T-cell (primary cell): Measurements from ENCODE around the gene CD300LB. TPM values are rescaled to one million over a fixed set of nuclear protein-coding genes. Genes with fewer than 3 reads are reported as not detected.
"Not testable (repeated sequence)": the region's sequence is repeated elsewhere in the genome, so short reads cannot be mapped to it uniquely, and the experiment has no call there.

Experiments
- ATAC-seq, 4 experiments: fragments of 200-7000 bp in 3 of 4; fragments of 150-1000 bp in 1 of 4; cut with Tn5 transposase; replicated peaks in 1 of 4; 1 replicate in 3 of 4; 2 replicates in 1 of 4; pipeline ENCODE4 v1.10.0; 2021; ENCODE audit warnings: moderate library complexity in 3 of 4, mild to moderate bottlenecking in 2 of 4, moderate number of reproducible peaks in 1 of 4
- CTCF ChIA-PET, 2 donors: fragments of 300-600 bp; sonication (Branson Sonifier 250); formaldehyde crosslinking; loops; one replicate each; lab custom pipeline; 2022; ENCODE audit warnings: antibody characterized with exemption in 2 of 2; lab: Charles Lee
- POLR2A ChIA-PET, 2 donors: fragments of 300-600 bp; sonication (Branson Sonifier 250); formaldehyde crosslinking; loops; one replicate each; lab custom pipeline; 2022; ENCODE audit warnings: antibody characterized with exemption in 2 of 2; lab: Charles Lee
- DNase-seq, 35 experiments: peaks; one replicate each; pipeline versions ENCODE4 v3.0.0 to v3.0.0-alpha.2; 2013 to 2023
- H3K27ac ChIP-seq: one replicate; pipeline ENCODE4 v1.5.1; 2013; ENCODE audit warnings: low read length
- H3K27me3 ChIP-seq, 2 experiments: replicated peaks in 1 of 2; 1 replicate in 1 of 2; 2 replicates in 1 of 2; pipeline versions ENCODE4 v1.6.1 to v1.7.0; 2013; ENCODE audit warnings: low read length in 1 of 2, mixed read lengths in 1 of 2; ENCODE audit not compliant: control insufficient read depth in 2 of 2, insufficient read depth in 2 of 2; ENCODE audit errors: extremely low read depth in 1 of 2
- H3K36me3 ChIP-seq, 2 donors: 1 replicate in 1 of 2; 2 replicates in 1 of 2; pipeline versions ENCODE4 v1.6.1 to v1.7.0; 2013; ENCODE audit warnings: low read length in 1 of 2; ENCODE audit not compliant: control insufficient read depth in 2 of 2, insufficient read depth in 1 of 2; ENCODE audit errors: extremely low read depth in 1 of 2
- H3K4me1 ChIP-seq, 2 experiments: 1 replicate in 1 of 2; 2 replicates in 1 of 2; pipeline versions ENCODE4 v1.6.1 to v1.7.0; 2013; ENCODE audit warnings: low read length in 2 of 2, mixed read lengths in 1 of 2; ENCODE audit not compliant: insufficient read depth in 2 of 2, control insufficient read depth in 1 of 2; ENCODE audit errors: extremely low read depth in 1 of 2
- H3K4me3 ChIP-seq, 2 donors: 1 replicate in 1 of 2; 2 replicates in 1 of 2; pipeline versions ENCODE4 v1.5.1 to v1.7.0; 2013; ENCODE audit warnings: mild to moderate bottlenecking in 2 of 2, low read length in 1 of 2, moderate library complexity in 1 of 2; ENCODE audit not compliant: control insufficient read depth in 1 of 2; ENCODE audit errors: extremely low read depth in 1 of 2
- H3K9me3 ChIP-seq: 2 replicates; pipeline ENCODE4 v1.7.0; 2013
- H3K27ac Mint-ChIP-seq, 2 donors: one replicate each; pipeline ENCODE4 v1.8.0; 2020 to 2021; ENCODE audit warnings: mild to moderate bottlenecking in 2 of 2, mixed read lengths in 2 of 2
- H3K27me3 Mint-ChIP-seq, 2 donors: one replicate each; pipeline ENCODE4 v1.8.0; 2021 to 2022; ENCODE audit warnings: mixed read lengths in 2 of 2
- H3K36me3 Mint-ChIP-seq: one replicate; pipeline ENCODE4 v1.8.0; 2021; ENCODE audit warnings: mixed read lengths
- H3K4me1 Mint-ChIP-seq, 3 donors: one replicate each; pipeline ENCODE4 v1.8.0; 2020 to 2022; ENCODE audit warnings: mixed read lengths in 3 of 3, mild to moderate bottlenecking in 1 of 3
- H3K4me3 Mint-ChIP-seq, 3 donors: one replicate each; pipeline ENCODE4 v1.8.0; 2020 to 2022; ENCODE audit warnings: mild to moderate bottlenecking in 3 of 3, mixed read lengths in 3 of 3, moderate library complexity in 3 of 3
- H3K9me3 Mint-ChIP-seq, 3 donors: one replicate each; pipeline ENCODE4 v1.8.0; 2020 to 2022; ENCODE audit warnings: mixed read lengths in 3 of 3
- WGBS: methylation state at CpG from one replicate; pipeline ENCODE4 v1.1.5; 2013; ENCODE audit warnings: missing lambda C conversion rate; ENCODE audit not compliant: insufficient coverage; 5-methylcytosine and 5-hydroxymethylcytosine counted together
- total RNA-seq, 35 experiments: library from RNA in 6 of 35; stranded (reverse) in 6 of 35; fragments of 120-200 nt in 1 of 35; gene quantifications; one replicate each; pipeline versions ENCODE4 v1.2.1 to v1.2.4 and lab custom pipeline; 2013 to 2026

Gene CD300LB
- total RNA-seq, 5 donors from 2014 or later (not counting 1 experiment from before 2014, with no cell fraction given), result not detected

DNA sequence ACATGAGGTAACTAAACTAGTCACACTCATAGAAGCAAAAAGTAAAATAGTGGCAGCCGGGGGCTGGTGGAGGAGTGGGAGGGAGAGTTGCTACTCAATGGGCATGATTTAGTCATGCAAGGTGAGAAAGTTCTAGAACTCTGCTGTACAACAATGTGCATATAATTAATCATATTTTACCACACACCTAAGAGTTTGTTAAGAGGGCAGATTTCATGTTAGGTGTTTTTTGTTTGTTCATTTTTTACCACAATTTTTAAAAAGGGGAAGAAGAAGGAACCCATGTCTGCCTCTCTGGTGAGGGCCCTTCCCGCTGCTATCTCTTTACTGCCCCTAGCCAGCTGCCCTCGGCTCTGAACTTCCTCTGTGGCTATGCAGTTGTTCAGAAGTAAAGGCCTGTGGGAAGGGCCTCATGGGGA, 11.2 kb downstream of the CD300LB start:
- ATAC-seq, result no peak
- WGBS, result 17% methylated on average over 1 of the region's 3 CpGs

DNA sequence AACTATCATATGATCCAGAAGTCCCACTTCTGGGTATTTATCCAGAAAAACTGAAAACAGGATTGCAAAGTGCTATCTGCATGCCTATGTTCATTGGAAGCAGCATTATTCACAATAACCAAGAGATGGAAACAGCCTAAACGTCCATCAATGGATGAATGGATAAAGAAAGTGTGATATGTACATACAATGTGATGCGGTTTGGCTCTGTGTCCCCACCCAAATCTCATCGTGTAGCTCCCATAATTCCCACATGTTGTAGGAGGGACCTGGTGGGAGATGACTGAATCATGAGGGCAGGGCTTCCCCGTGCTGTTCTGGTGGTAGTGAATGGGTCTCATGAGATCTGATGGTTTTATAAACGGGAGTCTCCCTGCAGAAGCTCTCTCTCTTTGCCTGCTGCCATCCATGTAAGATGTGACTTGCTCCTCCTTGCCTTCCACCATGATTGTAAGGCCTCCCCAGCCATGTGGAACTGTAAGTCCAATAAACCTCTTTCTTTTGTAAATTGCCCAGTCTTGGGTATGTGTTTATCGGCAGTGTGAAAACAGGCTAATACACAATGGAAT, 12.8 kb downstream of the CD300LB start:
- H3K36me3 Mint-ChIP-seq, H3K27ac Mint-ChIP-seq, H3K27ac ChIP-seq, POLR2A ChIA-PET, H3K4me1 ChIP-seq, H3K9me3 ChIP-seq, H3K36me3 ChIP-seq, DNase-seq, H3K4me3 Mint-ChIP-seq, H3K4me3 ChIP-seq, ATAC-seq: not testable (repeated sequence)
- WGBS, result no CpG with 5 or more reads among the region's 6 CpGs
- CTCF ChIA-PET, result interaction anchor here in 1 of 2 donors (0.7 kb wide), 1 partner anchor 7 kb away, joined by 3 read pairs; no protein-coding TSS in a partner anchor
- peaks cover 0 to 36% of the 10 kb centered on the region in 2 experiments for H3K27me3 ChIP-seq
- Mint-ChIP-seq H3K9me3 (peaks cover 11 to 24% (median 20%) of the 10 kb centered on the region in 3 donors), H3K27me3 (peaks cover 34 to 45% of the 10 kb centered on the region in 2 donors), H3K4me1 (peaks cover 0 to 11% (median 9%) of the 10 kb centered on the region in 3 donors)

More for the DNA sequence above, 11.2 kb downstream of the CD300LB start:
- Mint-ChIP-seq H3K4me3 (no peak overlapping the region), H3K4me1 (peaks cover 0 to 9% (median 0%) of the 10 kb centered on the region in 3 donors), H3K9me3 (peaks cover 0 to 13% (median 9%) of the 10 kb centered on the region in 3 donors), H3K27ac (no peak overlapping the region), H3K27me3 (peaks cover 36 to 48% of the 10 kb centered on the region in 2 donors), H3K36me3 (no peaks in the 10 kb centered on the region)
- Histone ChIP-seq H3K36me3 (no peaks in the 10 kb centered on the region), H3K27ac (no peak overlapping the region), H3K9me3 (no peaks in the 10 kb centered on the region), H3K4me3 (no peak overlapping the region), H3K27me3 (peaks cover 0 to 49% of the 10 kb centered on the region in 2 experiments), H3K4me1 (peaks cover 0 to 10% of the 10 kb centered on the region in 2 experiments)
- ChIA-PET CTCF (no interaction called here), POLR2A (no interaction called here)
- DNase-seq, result peak in 1 of 35 experiments; percentile 35

DNA sequence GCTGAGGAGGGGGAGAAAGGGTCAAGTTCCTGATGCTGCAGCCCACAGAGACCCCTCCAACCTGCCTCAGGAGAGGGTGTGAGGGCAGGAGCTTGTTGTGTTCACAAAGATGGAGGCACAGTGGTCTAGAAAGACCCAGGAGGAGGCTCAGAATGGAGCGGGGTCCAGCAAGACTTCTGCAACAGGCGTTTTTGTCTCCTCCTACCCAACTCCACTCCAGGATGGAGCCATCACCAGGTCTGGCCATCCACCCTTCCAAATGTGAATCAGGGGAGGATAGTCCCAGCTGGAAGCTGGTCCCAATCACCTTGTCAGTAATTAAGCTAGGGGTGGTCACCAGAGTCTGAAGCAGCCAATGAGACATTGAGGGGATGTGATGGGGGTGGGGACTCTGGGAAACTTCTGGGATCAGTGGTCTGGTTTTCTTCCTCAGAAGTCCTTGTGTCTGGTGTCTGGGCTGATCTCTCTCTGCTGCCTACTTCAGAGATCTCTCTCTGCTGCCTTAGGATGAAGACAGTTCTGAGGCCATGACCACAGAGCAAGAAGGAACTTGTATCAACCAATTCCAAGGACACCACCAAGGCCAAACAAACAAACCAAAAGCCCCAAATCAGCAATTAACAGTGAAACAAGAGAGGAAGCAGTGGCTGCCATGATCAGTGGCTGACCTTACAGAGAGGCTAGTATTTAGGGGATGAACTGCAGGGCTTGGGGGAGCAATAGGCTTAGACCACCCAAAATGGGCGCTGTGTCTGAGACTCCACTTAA, 14.5 kb downstream of the CD300LB start:
- ChIA-PET POLR2A (no interaction called here), CTCF (interaction anchor here in 1 of 2 donors (0.6 kb wide), 1 partner anchor 138 kb away, joined by 3 read pairs; no protein-coding TSS in a partner anchor)
- H3K4me3 Mint-ChIP-seq, result no peak overlapping the region
- Histone ChIP-seq H3K36me3 (no peaks in the 10 kb centered on the region), H3K4me1 (peaks cover 0 to 6% of the 10 kb centered on the region in 2 experiments), H3K27ac (no peak overlapping the region), H3K4me3 (no peak overlapping the region), H3K9me3 (no peaks in the 10 kb centered on the region), H3K27me3 (peaks cover 0 to 30% of the 10 kb centered on the region in 2 experiments)
- H3K4me1 Mint-ChIP-seq, result peaks cover 0 to 14% (median 9%) of the 10 kb centered on the region in 3 donors
- DNase-seq, result no peak
- H3K36me3 Mint-ChIP-seq, result no peaks in the 10 kb centered on the region
- peaks cover 11 to 21% (median 20%) of the 10 kb centered on the region in 3 donors for H3K9me3 Mint-ChIP-seq
- H3K27ac Mint-ChIP-seq, result no peak overlapping the region
- no peak for ATAC-seq
- peaks cover 21 to 38% of the 10 kb centered on the region in 2 donors for H3K27me3 Mint-ChIP-seq
- WGBS, result no CpG with 5 or more reads among the region's 3 CpGs

DNA sequence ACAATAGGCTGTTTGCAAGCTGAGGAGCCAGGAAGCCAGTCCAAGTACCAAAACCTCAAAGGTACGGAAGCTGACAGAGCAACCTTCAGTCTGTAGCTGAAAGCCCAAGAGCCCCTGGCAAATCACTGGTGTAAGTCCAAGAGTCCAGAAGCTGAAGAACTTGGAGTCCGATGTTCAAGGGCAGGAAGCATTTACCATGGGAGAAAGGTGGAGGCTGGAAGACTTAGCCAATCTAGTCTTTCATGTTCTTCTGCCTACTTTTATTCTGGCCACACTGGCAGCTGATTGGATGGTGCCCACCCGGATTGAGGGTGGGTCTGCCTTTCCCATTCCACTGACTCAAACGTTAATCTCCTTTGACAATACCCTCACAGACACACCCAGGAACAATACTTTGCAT, 15.3 kb downstream of the CD300LB start:
- Mint-ChIP-seq H3K27ac (no peak overlapping the region), H3K4me3 (no peak overlapping the region), H3K9me3 (peaks cover 11 to 21% (median 20%) of the 10 kb centered on the region in 3 donors), H3K4me1 (peaks cover 0 to 9% (median 8%) of the 10 kb centered on the region in 3 donors), H3K36me3 (no peaks in the 10 kb centered on the region), H3K27me3 (peaks cover 24 to 34% of the 10 kb centered on the region in 2 donors)
- no peak for ATAC-seq
- 58% methylated on average over 2 of the region's 4 CpGs for WGBS
- Histone ChIP-seq H3K27ac (no peak overlapping the region), H3K36me3 (no peaks in the 10 kb centered on the region), H3K4me3 (no peak overlapping the region), H3K9me3 (no peaks in the 10 kb centered on the region), H3K27me3 (peaks cover 0 to 22% of the 10 kb centered on the region in 2 experiments), H3K4me1 (no peaks in the 10 kb centered on the region)
- POLR2A ChIA-PET, result no interaction called here
- CTCF ChIA-PET, result no interaction called here
- DNase-seq, result no peak

DNA sequence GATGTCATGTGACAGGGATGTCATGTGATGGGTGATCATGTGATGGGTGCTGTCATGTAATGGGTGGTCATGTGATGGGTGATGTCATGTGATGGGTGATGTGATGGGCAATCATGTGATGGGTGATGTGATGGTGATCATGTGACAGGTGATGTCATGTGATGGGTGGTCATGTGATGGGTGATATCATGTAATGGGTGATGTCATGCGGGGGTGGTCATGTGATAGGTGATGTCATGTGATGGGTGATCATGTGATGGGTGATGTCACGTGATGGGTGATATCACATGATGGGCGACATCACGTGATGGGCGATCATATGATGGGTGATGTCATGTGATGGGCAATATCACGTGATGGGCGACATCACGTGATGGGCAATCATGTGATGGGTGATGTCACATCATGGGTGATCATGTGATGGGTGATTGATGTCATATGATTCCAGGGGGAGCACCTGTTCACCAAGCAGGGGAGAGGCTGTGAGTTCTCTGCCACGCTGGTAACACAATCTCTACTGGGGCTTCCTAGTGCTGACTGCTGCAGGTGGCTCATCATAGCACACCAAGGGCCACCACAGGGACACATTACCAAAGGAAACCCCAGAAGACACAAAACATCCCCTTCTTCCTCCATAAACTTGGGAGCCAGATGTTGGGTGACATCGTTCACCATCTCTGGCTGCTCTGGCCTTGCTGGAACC, 16.5 kb downstream of the CD300LB start:
- peak in 2 of 4 experiments; percentile 14 to 53 for ATAC-seq
- peak in 4 of 35 experiments; percentile 13 to 38 (median 24) for DNase-seq
- WGBS, result 97% methylated on average over 8 of the region's 10 CpGs
- POLR2A ChIA-PET, result no interaction called here
- H3K9me3 Mint-ChIP-seq, result peaks cover 11 to 21% (median 20%) of the 10 kb centered on the region in 3 donors
- H3K36me3 Mint-ChIP-seq, result no peaks in the 10 kb centered on the region
- H3K27ac Mint-ChIP-seq, result peak overlapping the region; percentile 41 to 64
- Histone ChIP-seq H3K4me1 (no peaks in the 10 kb centered on the region), H3K9me3 (no peaks in the 10 kb centered on the region), H3K4me3 (no peak overlapping the region), H3K27me3 (peaks cover 0 to 16% of the 10 kb centered on the region in 2 experiments), H3K36me3 (no peaks in the 10 kb centered on the region), H3K27ac (no peak overlapping the region)
- H3K4me3 Mint-ChIP-seq, result peak overlapping the region in 1 of 3 donors; percentile 54
- H3K4me1 Mint-ChIP-seq, result peaks cover 0 to 9% (median 7%) of the 10 kb centered on the region in 3 donors
- CTCF ChIA-PET, result no interaction called here
- peaks cover 21 to 26% of the 10 kb centered on the region in 2 donors for H3K27me3 Mint-ChIP-seq
